Ishikawa (cell line): ENCODE data around the gene PPIG.

Experiments used
- CREB1 ChIP-seq: IDR thresholded peaks from 2 replicates; pipeline ENCODE4 v1.6.1; 2012; ENCODE audit warnings: low read depth
- EGR1 ChIP-seq: IDR thresholded peaks from 2 replicates; pipeline ENCODE4 v1.6.1; 2012
- EP300 ChIP-seq: IDR thresholded peaks from 2 replicates; pipeline ENCODE4 v1.6.1; 2012; ENCODE audit warnings: borderline replicate concordance
- FOXM1 ChIP-seq: IDR thresholded peaks from 2 replicates; pipeline ENCODE4 v1.6.1; 2012; ENCODE audit warnings: low read depth, borderline replicate concordance
- MAX ChIP-seq: IDR thresholded peaks from 2 replicates; pipeline ENCODE4 v1.6.1; 2012
- RAD21 ChIP-seq: IDR thresholded peaks from 2 replicates; pipeline ENCODE4 v1.6.1; 2012; ENCODE audit warnings: low read depth
- TAF1 ChIP-seq: IDR thresholded peaks from 2 replicates; pipeline ENCODE4 v1.6.1; 2012; ENCODE audit warnings: low read depth, mild to moderate bottlenecking
- TCF12 ChIP-seq: IDR thresholded peaks from 2 replicates; pipeline ENCODE4 v1.6.1; 2012; ENCODE audit warnings: low read depth
- YY1 ChIP-seq: IDR thresholded peaks from 2 replicates; pipeline ENCODE4 v1.6.1; 2012; ENCODE audit warnings: low read depth

- no peak for TF ChIP-seq EGR1
- TF ChIP-seq CREB1: no peak
- TF ChIP-seq MAX: no peak
- no peak for TF ChIP-seq TAF1
- TF ChIP-seq YY1: no peak
- no peak for TF ChIP-seq EP300
- no peak for TF ChIP-seq RAD21
- TF ChIP-seq FOXM1: no peak
- no peak for TF ChIP-seq TCF12
Observed at GRCh38 chr2:169647496-169647895, 63.3 kb downstream of the PPIG start.
